BJ (cell line): ENCODE data around the gene SKAP1. TPM values are rescaled to one million over a fixed set of nuclear protein-coding genes. Genes with fewer than 3 reads are reported as not detected.

Experiments
- CTCF ChIA-PET: fragments of 350-600 bp; formaldehyde crosslinking; extraction: SDS; loops from one replicate; lab custom pipeline; 2021; ENCODE audit warnings: antibody characterized with exemption, inconsistent platforms; lab: Yijun Ruan, JAX
- POLR2A ChIA-PET: fragments of 300-600 bp; sonication (Branson Sonifier 250); formaldehyde crosslinking; extraction: SDS; loops from one replicate; lab custom pipeline; 2021; ENCODE audit warnings: antibody characterized with exemption; lab: Charles Lee
- DNase-seq: peaks from one replicate; pipeline ENCODE4 v3.0.0-alpha.2; 2011; ENCODE audit warnings: low read depth
- H3K27me3 ChIP-seq: 2 replicates; pipeline ENCODE4 v1.6.0; 2011; ENCODE audit warnings: low read length; ENCODE audit not compliant: control insufficient read depth, insufficient read depth
- H3K36me3 ChIP-seq: 2 replicates; pipeline ENCODE4 v1.5.1; 2011; ENCODE audit warnings: low read length; ENCODE audit not compliant: control insufficient read depth, insufficient read depth
- H3K4me3 ChIP-seq: 2 replicates; pipeline ENCODE4 v1.5.1; 2011; ENCODE audit warnings: low read depth, mild to moderate bottlenecking, control low read depth, low read length
- CTCF ChIP-seq: IDR thresholded peaks from 2 replicates; pipeline ENCODE4 v1.5.1; 2011; ENCODE audit warnings: low read depth, mild to moderate bottlenecking, control low read depth, inconsistent platforms, low read length, moderate library complexity; ENCODE audit not compliant: insufficient read depth
- polyA plus RNA-seq: library from polyadenylated mRNA; depleted of rRNA; stranded (reverse); fragments of >200 nt; gene quantifications from 2 replicates; pipeline ENCODE4 v1.2.3, GENCODE V29; 2011

Gene SKAP1
- polyA plus RNA-seq, 1 experiment: not detected

DNA sequence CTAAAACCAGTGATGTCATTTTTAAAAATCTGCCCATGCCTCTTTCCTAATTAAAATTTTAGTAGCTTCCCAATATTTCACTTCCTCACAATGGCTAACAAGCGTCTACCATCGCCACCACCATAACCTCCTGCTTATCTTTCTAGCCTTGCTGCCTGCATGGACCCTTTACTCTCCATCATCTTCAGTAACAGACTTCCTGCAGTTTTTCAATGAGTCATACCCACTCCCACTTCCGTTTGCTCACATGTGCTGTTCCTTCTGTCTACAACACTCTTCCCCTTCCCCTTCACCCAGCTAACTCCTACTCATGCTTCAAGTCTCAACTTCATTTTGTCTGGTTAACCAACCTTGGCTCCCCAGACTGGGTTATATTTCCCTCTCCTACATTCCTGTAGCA lies 12.8 kb upstream of the SKAP1 start:
- Histone ChIP-seq H3K27me3 (peaks cover 7% of the 10 kb centered on the region), H3K36me3 (no peaks in the 10 kb centered on the region), H3K4me3 (no peak overlapping the region)
- DNase-seq: no peak
- POLR2A ChIA-PET: no interaction called here
- CTCF ChIA-PET: interaction anchor here (0.8 kb wide), 1 partner anchor 14 kb away, joined by 3 read pairs; no protein-coding TSS in a partner anchor
- no peak for TF ChIP-seq CTCF

GRCh38 chr17:48441862-48442261 lies 11.8 kb upstream of the SKAP1 start:
- TF ChIP-seq CTCF: no peak
- H3K4me3 ChIP-seq: no peak overlapping the region
- H3K36me3 ChIP-seq: no peaks in the 10 kb centered on the region
- ChIA-PET CTCF (interaction anchor here (3.4 kb wide), 1 partner anchor 15 kb away, joined by 16 read pairs; no protein-coding TSS in a partner anchor), POLR2A (no interaction called here)
- H3K27me3 ChIP-seq: peaks cover 5% of the 10 kb centered on the region
- no peak for DNase-seq

DNA sequence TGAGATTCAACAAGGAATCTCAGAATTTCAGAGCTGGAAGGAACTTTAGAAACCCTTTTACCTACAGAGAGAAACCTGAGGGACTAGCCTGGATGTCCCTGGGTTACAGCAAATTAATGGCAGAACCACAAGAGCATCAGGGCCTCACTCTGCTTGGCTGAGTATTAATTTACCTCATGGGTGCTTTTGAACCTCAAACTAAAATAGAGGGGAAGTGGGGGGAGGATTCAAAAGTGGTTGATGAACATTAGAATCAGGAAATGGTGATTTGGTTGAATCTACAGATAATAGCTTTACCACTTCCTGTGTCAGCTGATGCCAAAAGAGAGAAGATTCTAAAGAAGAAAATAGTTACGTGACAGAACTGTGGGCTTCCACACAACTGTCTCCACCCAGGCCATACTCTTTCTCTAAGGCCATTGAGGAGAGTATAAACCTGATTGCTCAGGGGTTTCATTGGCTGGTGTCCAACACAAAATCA lies 11.3 kb upstream of the SKAP1 start:
- Histone ChIP-seq H3K36me3 (no peaks in the 10 kb centered on the region), H3K4me3 (no peak overlapping the region), H3K27me3 (peaks cover 4% of the 10 kb centered on the region)
- TF ChIP-seq CTCF: no peak
- DNase-seq: no peak
- ChIA-PET CTCF (interaction anchor here (3.4 kb wide), 1 partner anchor 16 kb away, joined by 16 read pairs; no protein-coding TSS in a partner anchor), POLR2A (no interaction called here)

DNA sequence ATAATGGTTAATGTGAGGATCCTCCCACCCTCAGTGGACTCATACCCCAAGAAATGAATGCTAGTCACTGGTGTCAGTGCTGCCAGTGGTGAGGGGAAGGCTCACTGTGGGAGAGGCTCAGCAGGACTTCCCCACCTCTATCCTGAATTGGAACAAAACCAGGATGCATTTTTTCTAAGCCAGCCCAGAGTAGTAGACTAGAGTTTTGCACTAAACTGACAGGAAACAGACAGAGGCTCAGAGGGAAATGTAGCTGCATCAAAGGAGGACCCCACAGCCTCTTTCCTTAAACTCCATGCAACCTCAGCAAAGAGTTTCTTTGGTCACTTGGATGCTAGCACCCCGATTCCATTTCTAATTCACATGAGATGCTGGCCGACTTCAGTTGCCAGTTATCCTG lies 10.7 kb upstream of the SKAP1 start:
- DNase-seq: no peak
- ChIA-PET CTCF (interaction anchor here (1.2 to 3.4 kb wide), 2 partner anchors 13 to 16 kb away, joined by 4 to 16 read pairs; no protein-coding TSS in a partner anchor), POLR2A (no interaction called here)
- TF ChIP-seq CTCF: no peak
- Histone ChIP-seq H3K4me3 (no peak overlapping the region), H3K36me3 (no peaks in the 10 kb centered on the region), H3K27me3 (peaks cover 5% of the 10 kb centered on the region)

DNA sequence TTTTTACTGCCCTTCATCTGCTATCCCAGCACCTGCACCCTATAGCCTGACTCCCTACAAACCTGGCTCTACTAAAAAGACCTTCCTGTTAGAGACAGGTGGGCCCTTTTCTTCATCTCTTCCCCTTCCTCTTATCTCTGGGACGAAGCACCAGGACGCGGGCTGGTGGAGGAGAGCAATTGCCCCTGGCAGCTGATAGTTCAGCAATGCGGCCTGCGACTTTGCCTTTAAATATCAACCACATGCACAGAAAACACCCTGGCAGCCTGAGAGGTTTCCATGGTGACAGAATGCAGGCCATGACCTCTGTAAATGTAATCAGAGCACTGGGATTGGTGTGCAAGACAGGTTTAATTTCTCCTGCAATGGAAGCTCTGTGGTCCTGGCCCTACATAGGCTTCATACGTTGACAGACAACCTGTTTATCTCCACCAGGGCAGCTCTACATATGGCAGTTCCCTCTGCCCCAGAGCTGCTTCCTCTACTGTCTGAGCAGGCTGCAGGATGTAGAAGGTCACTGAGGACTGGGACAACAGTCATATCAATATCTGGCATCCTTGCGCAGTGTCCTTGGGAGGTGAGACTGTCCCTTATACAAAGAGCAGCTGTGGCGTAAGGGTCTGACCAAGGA lies 10.0 kb upstream of the SKAP1 start:
- Histone ChIP-seq H3K36me3 (no peaks in the 10 kb centered on the region), H3K4me3 (no peak overlapping the region), H3K27me3 (peaks cover 3% of the 10 kb centered on the region; the same call in 1 of the 2 replicates)
- ChIA-PET POLR2A (no interaction called here), CTCF (interaction anchor here (1.2 to 3.4 kb wide), 2 partner anchors 14 to 17 kb away, joined by 4 to 16 read pairs; no protein-coding TSS in a partner anchor)
- DNase-seq: no peak
- no peak for TF ChIP-seq CTCF
